ENCODE results near the gene MELK. TPM values are rescaled to one million over a fixed set of nuclear protein-coding genes. Genes with fewer than 3 reads are reported as not detected.
"Not testable (repeated sequence)": the region's sequence is repeated elsewhere in the genome, so short reads cannot be mapped to it uniquely, and the experiment has no call there.

Gene MELK
- total RNA-seq, 1 donor from 2014 or later, result 10.6 TPM

GRCh38 chr9:36550135-36550534 lies 22.6 kb upstream of the MELK start:
- DNase-seq (ENCODE audit: low spot score), result no peak
- H3K27ac Mint-ChIP-seq (ENCODE audit: unreplicated experiment), result no peak overlapping the region
- no peak overlapping the region for H3K4me3 Mint-ChIP-seq (ENCODE audit: unreplicated experiment)
- H3K4me1 Mint-ChIP-seq (ENCODE audit: unreplicated experiment), result no peaks in the 10 kb centered on the region
- no peak for TF ChIP-seq CTCF (IDR thresholded peaks at IDR 0.05; ENCODE audit: unreplicated experiment)
- no peaks in the 10 kb centered on the region for H3K36me3 Mint-ChIP-seq (ENCODE audit: low read depth, unreplicated experiment)
- no peaks in the 10 kb centered on the region for H3K9me3 Mint-ChIP-seq (ENCODE audit: unreplicated experiment)
- H3K27me3 Mint-ChIP-seq (ENCODE audit: unreplicated experiment), result no peaks in the 10 kb centered on the region

GRCh38 chr9:36550631-36551098 lies 22.0 kb upstream of the MELK start:
- H3K4me3 Mint-ChIP-seq (ENCODE audit: unreplicated experiment); H3K27me3 Mint-ChIP-seq (ENCODE audit: unreplicated experiment); H3K4me1 Mint-ChIP-seq (ENCODE audit: unreplicated experiment); H3K36me3 Mint-ChIP-seq (ENCODE audit: low read depth, unreplicated experiment); H3K27ac Mint-ChIP-seq (ENCODE audit: unreplicated experiment); H3K9me3 Mint-ChIP-seq (ENCODE audit: unreplicated experiment); DNase-seq (ENCODE audit: low spot score): not testable (repeated sequence)

- Mint-ChIP-seq H3K9me3 (ENCODE audit: unreplicated experiment) (no peaks in the 10 kb centered on the region), H3K4me3 (ENCODE audit: unreplicated experiment) (no peak overlapping the region), H3K27ac (ENCODE audit: unreplicated experiment) (no peak overlapping the region), H3K36me3 (ENCODE audit: low read depth, unreplicated experiment) (no peaks in the 10 kb centered on the region), H3K27me3 (ENCODE audit: unreplicated experiment) (no peaks in the 10 kb centered on the region), H3K4me1 (ENCODE audit: unreplicated experiment) (no peaks in the 10 kb centered on the region)
- DNase-seq (ENCODE audit: low spot score), result no peak
- no peak for TF ChIP-seq CTCF (IDR thresholded peaks at IDR 0.05; ENCODE audit: unreplicated experiment)
These were observed 21.6 kb upstream of the MELK start for GRCh38 chr9:36551129-36551528.

GRCh38 chr9:36551910-36552309 lies 20.8 kb upstream of the MELK start:
- H3K4me3 Mint-ChIP-seq (ENCODE audit: unreplicated experiment), result no peak overlapping the region
- no peak for DNase-seq (ENCODE audit: low spot score)
- H3K36me3 Mint-ChIP-seq (ENCODE audit: low read depth, unreplicated experiment), result no peaks in the 10 kb centered on the region
- H3K27ac Mint-ChIP-seq (ENCODE audit: unreplicated experiment), result no peak overlapping the region
- TF ChIP-seq CTCF (IDR thresholded peaks at IDR 0.05; ENCODE audit: unreplicated experiment), result no peak
- no peaks in the 10 kb centered on the region for H3K9me3 Mint-ChIP-seq (ENCODE audit: unreplicated experiment)
- H3K4me1 Mint-ChIP-seq (ENCODE audit: unreplicated experiment), result no peaks in the 10 kb centered on the region
- H3K27me3 Mint-ChIP-seq (ENCODE audit: unreplicated experiment), result no peaks in the 10 kb centered on the region

- H3K27ac Mint-ChIP-seq (ENCODE audit: unreplicated experiment), result no peak overlapping the region
- TF ChIP-seq CTCF (IDR thresholded peaks at IDR 0.05; ENCODE audit: unreplicated experiment), result no peak
- no peaks in the 10 kb centered on the region for H3K36me3 Mint-ChIP-seq (ENCODE audit: low read depth, unreplicated experiment)
- no peaks in the 10 kb centered on the region for H3K27me3 Mint-ChIP-seq (ENCODE audit: unreplicated experiment)
- no peak overlapping the region for H3K4me3 Mint-ChIP-seq (ENCODE audit: unreplicated experiment)
- DNase-seq (ENCODE audit: low spot score), result no peak
- peaks cover 2% of the 10 kb centered on the region for H3K4me1 Mint-ChIP-seq (ENCODE audit: unreplicated experiment)
- no peaks in the 10 kb centered on the region for H3K9me3 Mint-ChIP-seq (ENCODE audit: unreplicated experiment)
These were observed 13.5 kb upstream of the MELK start for GRCh38 chr9:36559036-36559695.
